HuH-7.5 (cell line): ENCODE results near the gene SIDT2.
"Not testable (repeated sequence)": the region's sequence is repeated elsewhere in the genome, so short reads cannot be mapped to it uniquely, and the experiment has no call there.

Source experiments
- DNase-seq: peaks from one replicate; pipeline ENCODE4 v3.0.0; 2011; ENCODE audit warnings: low spot score

The SIDT2 gene

GRCh38 chr11:117178210-117179034 is at the start of gene SIDT2:
TSS of gene SIDT2 (plus strand) at chr11:117178743. CDS start at chr11:117179264, 521 bp downstream.
- peak; percentile 80 for DNase-seq

- not testable (repeated sequence) for DNase-seq
Observed at GRCh38 chr11:117130396-117130795, 48.1 kb upstream of the SIDT2 start.

- DNase-seq: no peak
Observed at GRCh38 chr11:117130879-117131278, 47.7 kb upstream of the SIDT2 start.

- DNase-seq: no peak
Observed at GRCh38 chr11:117134431-117134830, 44.1 kb upstream of the SIDT2 start.

GRCh38 chr11:117134979-117135378 is 43.6 kb upstream of the SIDT2 start:
- not testable (repeated sequence) for DNase-seq

- DNase-seq: not testable (repeated sequence)
Observed at GRCh38 chr11:117137223-117138086, 41.1 kb upstream of the SIDT2 start.

GRCh38 chr11:117143390-117143789 is 35.2 kb upstream of the SIDT2 start:
- peak; percentile 35 for DNase-seq

- peak; percentile 88 for DNase-seq
Observed at GRCh38 chr11:117143871-117144476, 34.6 kb upstream of the SIDT2 start, which contains the start of gene PAFAH1B2. TSS of gene PAFAH1B2 (plus strand) at chr11:117144287. CDS start at chr11:117152448, 8,161 bp downstream.

GRCh38 chr11:117144477-117145392 is 33.8 kb upstream of the SIDT2 start:
- peak; percentile 49 for DNase-seq

GRCh38 chr11:117145393-117145761 is 33.2 kb upstream of the SIDT2 start:
- no peak for DNase-seq

GRCh38 chr11:117146521-117146920 is 32.0 kb upstream of the SIDT2 start:
- no peak for DNase-seq

GRCh38 chr11:117152066-117152465 is 26.5 kb upstream of the SIDT2 start:
- no peak for DNase-seq

GRCh38 chr11:117154468-117154867 is 24.1 kb upstream of the SIDT2 start:
- DNase-seq: no peak

- DNase-seq: no peak
Observed at GRCh38 chr11:117157507-117157906, 21.0 kb upstream of the SIDT2 start.

GRCh38 chr11:117159892-117160291 is 18.7 kb upstream of the SIDT2 start:
- DNase-seq: no peak

- DNase-seq: no peak
Observed at GRCh38 chr11:117160826-117161225, 17.7 kb upstream of the SIDT2 start.

GRCh38 chr11:117166491-117166890 is 12.1 kb upstream of the SIDT2 start:
- DNase-seq: no peak

- DNase-seq: no peak
Observed at GRCh38 chr11:117169736-117170135, 8.8 kb upstream of the SIDT2 start.

GRCh38 chr11:117170210-117170609 is 8.3 kb upstream of the SIDT2 start:
- no peak for DNase-seq

- DNase-seq: no peak
Observed at GRCh38 chr11:117171007-117171403, 7.5 kb upstream of the SIDT2 start.

- no peak for DNase-seq
Observed at GRCh38 chr11:117171404-117172061, 7.0 kb upstream of the SIDT2 start.
